Coronary artery (tissue), 2 donors: ENCODE data around the gene RNU5D-1.

Experiments used
- DNase-seq: peaks from one replicate; pipeline ENCODE4 v3.0.0-alpha.2; 2017; ENCODE audit warnings: low spot score
- H3K27ac ChIP-seq, 2 donors: fragments of 200-600 bp; sonication (generic); one replicate each; pipeline ENCODE4 v1.5.1; 2016 to 2019
- H3K4me3 ChIP-seq: fragments of 200-600 bp; sonication (generic); 2 replicates; pipeline ENCODE4 v1.5.1; 2016; ENCODE audit warnings: mild to moderate bottlenecking, moderate library complexity
- TF ChIP-seq, protein P1 (sequence below): fragments of 200-600 bp; sonication (generic); IDR thresholded peaks from one replicate; pipeline ENCODE4 v1.5.1; 2019; ENCODE audit warnings: antibody characterized with exemption

Gene RNU5D-1

DNA sequence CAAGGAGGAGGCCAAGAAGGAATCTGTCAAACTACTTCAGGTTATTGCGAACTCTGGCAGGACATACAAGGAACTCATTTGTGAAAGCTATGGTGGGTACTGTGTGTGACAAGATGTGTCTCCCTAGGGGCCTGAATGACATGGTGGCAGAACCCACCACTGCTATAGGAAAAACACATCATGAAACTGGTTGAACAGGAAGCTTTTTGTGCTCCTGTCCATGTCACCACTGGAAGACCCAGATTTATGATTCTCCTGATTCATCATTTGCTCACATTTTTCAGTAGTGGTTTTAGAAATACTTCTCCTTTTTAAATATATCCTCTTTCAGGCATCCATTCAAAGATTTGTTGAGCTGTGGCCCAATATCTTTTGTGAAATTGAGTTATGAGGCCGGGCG lies 32.8 kb downstream of the RNU5D-1 start:
- no peak for DNase-seq
- TF ChIP-seq, protein P1, sequence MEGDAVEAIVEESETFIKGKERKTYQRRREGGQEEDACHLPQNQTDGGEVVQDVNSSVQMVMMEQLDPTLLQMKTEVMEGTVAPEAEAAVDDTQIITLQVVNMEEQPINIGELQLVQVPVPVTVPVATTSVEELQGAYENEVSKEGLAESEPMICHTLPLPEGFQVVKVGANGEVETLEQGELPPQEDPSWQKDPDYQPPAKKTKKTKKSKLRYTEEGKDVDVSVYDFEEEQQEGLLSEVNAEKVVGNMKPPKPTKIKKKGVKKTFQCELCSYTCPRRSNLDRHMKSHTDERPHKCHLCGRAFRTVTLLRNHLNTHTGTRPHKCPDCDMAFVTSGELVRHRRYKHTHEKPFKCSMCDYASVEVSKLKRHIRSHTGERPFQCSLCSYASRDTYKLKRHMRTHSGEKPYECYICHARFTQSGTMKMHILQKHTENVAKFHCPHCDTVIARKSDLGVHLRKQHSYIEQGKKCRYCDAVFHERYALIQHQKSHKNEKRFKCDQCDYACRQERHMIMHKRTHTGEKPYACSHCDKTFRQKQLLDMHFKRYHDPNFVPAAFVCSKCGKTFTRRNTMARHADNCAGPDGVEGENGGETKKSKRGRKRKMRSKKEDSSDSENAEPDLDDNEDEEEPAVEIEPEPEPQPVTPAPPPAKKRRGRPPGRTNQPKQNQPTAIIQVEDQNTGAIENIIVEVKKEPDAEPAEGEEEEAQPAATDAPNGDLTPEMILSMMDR: no peak
- Histone ChIP-seq H3K27ac (no peak overlapping the region), H3K4me3 (no peak overlapping the region)

- TF ChIP-seq, protein P1: no peak
- DNase-seq: no peak
- H3K4me3 ChIP-seq: no peak overlapping the region
Measured at GRCh38 chr1:44696789-44697345, 34.1 kb downstream of the RNU5D-1 start.

GRCh38 chr1:44696101-44696500 lies 34.9 kb downstream of the RNU5D-1 start:
- DNase-seq: no peak
- TF ChIP-seq, protein P1: no peak
- H3K4me3 ChIP-seq: no peak overlapping the region
- H3K27ac ChIP-seq: no peak overlapping the region

More at GRCh38 chr1:44696789-44697345, 34.1 kb downstream of the RNU5D-1 start:
- no peak overlapping the region for H3K27ac ChIP-seq

DNA sequence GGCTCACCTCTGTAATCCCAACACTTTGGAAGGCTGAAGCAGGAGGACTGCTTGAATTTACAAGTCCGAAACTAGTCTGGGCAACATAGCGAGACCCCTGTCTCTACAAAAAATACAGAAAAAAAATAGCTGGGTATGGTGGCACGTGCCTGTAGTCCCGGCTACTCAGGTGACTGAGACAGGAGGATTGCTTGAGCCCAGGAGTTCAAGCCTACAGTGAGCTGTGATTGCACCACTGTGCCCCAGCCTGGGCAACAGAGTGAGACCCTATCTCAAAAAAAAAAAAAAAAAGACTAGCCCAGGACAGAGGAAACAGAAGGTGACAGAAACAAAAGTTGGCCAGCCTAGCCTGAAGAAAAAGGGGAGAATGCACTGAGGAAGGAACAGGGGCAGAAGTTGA lies 35.3 kb downstream of the RNU5D-1 start:
- DNase-seq: no peak
- Histone ChIP-seq H3K27ac (no peak overlapping the region), H3K4me3 (no peak overlapping the region)
- TF ChIP-seq, protein P1: no peak

DNA sequence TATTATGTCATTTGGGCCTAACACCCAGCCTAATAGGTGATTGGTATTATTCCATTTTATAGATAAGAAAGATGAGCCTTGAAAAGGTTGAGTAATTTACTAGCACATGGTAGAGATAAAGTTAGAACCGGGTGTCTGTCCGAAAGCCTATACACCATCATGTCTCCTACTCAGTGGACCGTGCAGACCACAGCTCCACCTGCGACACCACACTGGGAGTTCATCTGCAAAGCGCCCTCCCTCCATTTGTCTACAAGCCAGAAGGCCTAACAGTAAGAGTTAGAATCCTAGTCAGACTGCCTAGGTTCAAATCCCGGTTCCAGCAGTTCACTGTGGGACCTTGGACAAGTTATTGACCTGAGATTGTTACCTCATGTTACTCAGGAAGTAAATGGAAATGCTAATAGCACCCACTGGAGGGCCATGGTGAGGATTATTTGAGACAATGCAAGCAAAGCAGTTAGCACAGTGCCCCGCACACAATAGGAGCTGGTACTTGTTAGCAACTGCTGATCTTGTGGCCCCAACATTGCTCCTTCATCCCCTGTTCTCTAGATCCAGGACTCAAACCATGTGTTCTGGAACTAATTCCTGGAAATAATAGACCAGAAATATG lies 36.0 kb downstream of the RNU5D-1 start:
- TF ChIP-seq, protein P1: no peak
- Histone ChIP-seq H3K27ac (no peak overlapping the region), H3K4me3 (no peak overlapping the region)
- DNase-seq: no peak

DNA sequence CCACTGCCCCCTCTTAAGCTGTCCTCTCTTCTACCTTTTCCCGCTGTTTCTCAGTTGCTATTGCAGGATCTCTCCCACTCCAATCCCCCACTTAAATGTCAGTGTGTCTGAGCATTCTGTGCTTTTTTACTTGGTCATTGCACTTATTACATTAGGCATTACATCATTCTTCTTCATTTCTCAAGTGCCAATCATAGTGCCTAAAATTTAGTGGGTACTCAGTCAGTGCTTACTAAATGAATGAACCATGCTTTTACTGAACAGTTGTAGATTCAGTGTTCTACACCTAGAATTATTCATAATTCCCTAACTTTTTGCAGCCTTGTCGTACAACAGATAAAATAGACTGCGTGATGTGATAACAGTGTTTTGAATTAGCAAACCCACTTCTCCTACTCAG lies 37.1 kb downstream of the RNU5D-1 start:
- DNase-seq: no peak
- H3K4me3 ChIP-seq: no peak overlapping the region
- TF ChIP-seq, protein P1: no peak
- no peak overlapping the region for H3K27ac ChIP-seq

- Histone ChIP-seq H3K4me3 (no peak overlapping the region), H3K27ac (no peak overlapping the region)
- DNase-seq: no peak
- TF ChIP-seq, protein P1: no peak
Measured at GRCh38 chr1:44693159-44693558, 37.8 kb downstream of the RNU5D-1 start.
